AG04449 (cell line): ENCODE measurements around the gene GANAB.
A peak's percentile ranks its signal among the peaks of the same experiment; 100 is the strongest.

ENCODE experiments used
- CTCF ChIA-PET: fragments of 350-600 bp; formaldehyde crosslinking; extraction: SDS; loops from one replicate; lab custom pipeline; 2021; ENCODE audit warnings: antibody characterized with exemption; lab: Yijun Ruan, JAX
- POLR2A ChIA-PET: fragments of 400-600, 350-600 bp; formaldehyde crosslinking; extraction: SDS; loops from one replicate; lab custom pipeline; 2020; ENCODE audit warnings: antibody characterized with exemption, inconsistent platforms; lab: Yijun Ruan, JAX
- DNase-seq: peaks from one replicate; pipeline ENCODE4 v3.0.0-alpha.2; 2010; ENCODE audit warnings: low read depth, low spot score
- H3K4me3 ChIP-seq: 2 replicates; pipeline ENCODE4 v1.5.1; 2011; ENCODE audit warnings: low read depth, mild to moderate bottlenecking, control low read depth, low read length
- CTCF ChIP-seq: IDR thresholded peaks from one replicate; pipeline ENCODE4 v1.5.1; 2011; ENCODE audit warnings: mild to moderate bottlenecking, moderate library complexity, low read length, control low read depth, inconsistent platforms; ENCODE audit not compliant: insufficient read depth; ENCODE audit errors: missing control alignments

GANAB gene

DNA sequence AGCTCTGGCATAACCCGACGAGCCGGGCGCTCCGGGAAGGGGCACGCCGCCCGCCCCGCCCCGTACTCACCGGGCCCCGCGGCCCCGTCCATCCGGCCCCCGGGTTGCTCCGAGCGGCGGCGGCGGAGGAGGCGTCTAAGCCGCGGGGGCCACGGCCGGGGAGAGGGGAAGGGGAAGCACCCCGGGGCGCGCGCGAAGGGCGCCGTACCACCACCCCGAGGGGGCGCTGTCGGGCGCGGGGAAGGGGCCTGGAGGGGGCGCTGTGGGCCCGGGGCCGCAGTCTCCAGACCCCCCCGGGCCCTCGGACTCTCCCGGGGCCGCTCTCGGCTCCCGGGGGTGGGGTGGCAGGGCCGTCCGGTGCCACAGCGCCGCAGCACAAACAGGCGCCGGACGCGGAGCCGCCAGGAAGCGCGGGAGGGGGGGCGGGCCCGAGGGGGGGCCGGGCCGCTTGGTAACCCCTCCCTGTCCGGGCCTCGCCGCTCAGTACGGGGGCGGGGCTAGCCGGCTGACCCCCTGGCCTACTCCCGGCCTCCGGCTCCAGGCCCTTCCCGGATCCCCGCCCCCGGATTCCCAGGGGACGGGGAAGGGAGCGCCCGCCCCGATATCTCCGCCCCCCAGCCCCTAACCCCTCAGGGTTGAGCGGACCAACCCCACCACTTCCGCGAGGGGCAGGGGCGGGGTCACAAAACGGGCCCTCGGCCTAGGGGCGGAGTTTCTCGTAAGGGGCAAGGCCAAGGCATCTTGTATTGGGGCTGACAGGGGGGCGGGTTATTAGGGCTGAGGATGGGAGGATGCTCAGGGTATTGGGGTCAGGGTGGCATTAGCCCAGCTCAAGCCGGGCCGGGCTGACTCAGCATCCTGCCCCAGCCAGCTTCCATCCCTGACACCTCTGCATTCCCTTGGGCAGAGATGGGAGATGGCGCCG is 33.8 kb downstream of the GANAB start, which contains the start of the genes EML3 and ROM1:
Gene EML3, minus strand, starts transcription at position 410 of the 925 bp plus-strand sequence. Its CDS starts 318 bp downstream, at position 92.
Gene ROM1, plus strand, starts transcription at position 892 of the 925 bp plus-strand sequence. Its CDS starts 25 bp downstream, at position 917.
- no peak for DNase-seq
- peak; percentile 95 for TF ChIP-seq CTCF
- H3K4me3 ChIP-seq = peak within 1 kb of the TSS; percentile 75
- POLR2A ChIA-PET = interaction anchor here (0.6 to 3.0 kb wide), 5 partner anchors 9 to 213 kb away, joined by 3 to 11 read pairs (median 3); partner anchors contain the start of genes B3GAT3, C11orf98, CSKMT and MTA2
- CTCF ChIA-PET = interaction anchor here (0.6 to 12.0 kb wide), 18 partner anchors 9 to 231 kb away, joined by 3 to 95 read pairs (median 4); partner anchors contain the start of genes B3GAT3, EEF1G, LRRN4CL and MTA2

- POLR2A ChIA-PET = interaction anchor here (1.0 to 3.0 kb wide), 5 partner anchors 10 to 54 kb away, joined by 3 to 14 read pairs (median 8); partner anchors contain the start of genes B3GAT3, C11orf98, CSKMT and EEF1G
- peak overlapping the region; percentile 75 for H3K4me3 ChIP-seq
- no peak for DNase-seq
- CTCF ChIA-PET = interaction anchor here (0.6 to 12.0 kb wide), 18 partner anchors 9 to 230 kb away, joined by 3 to 95 read pairs (median 3); partner anchors contain the start of genes B3GAT3, EEF1G, LRRN4CL and MTA2
- no peak for TF ChIP-seq CTCF
These were observed 34.6 kb downstream of the GANAB start for GRCh38 chr11:62611705-62612365.

GRCh38 chr11:62610814-62611704 is 35.4 kb downstream of the GANAB start:
- ChIA-PET CTCF (interaction anchor here (0.9 to 12.0 kb wide), 17 partner anchors 10 to 229 kb away, joined by 3 to 95 read pairs (median 3); partner anchors contain the start of genes B3GAT3, EEF1G, LRRN4CL and MTA2), POLR2A (interaction anchor here (1.0 to 3.0 kb wide), 5 partner anchors 9 to 54 kb away, joined by 3 to 14 read pairs (median 8); partner anchors contain the start of genes B3GAT3, C11orf98, CSKMT and EEF1G)
- H3K4me3 ChIP-seq = peak overlapping the region; percentile 75
- no peak for DNase-seq
- no peak for TF ChIP-seq CTCF

- no peak for DNase-seq
- TF ChIP-seq CTCF = no peak
- POLR2A ChIA-PET = interaction anchor here (1.7 kb wide), 3 partner anchors 9 to 55 kb away, joined by 7 to 14 read pairs (median 8); partner anchors contain the start of genes C11orf98, CSKMT, MTA2 and TUT1
- peak overlapping the region; percentile 3; the same call in 1 of the 2 replicates for H3K4me3 ChIP-seq
- CTCF ChIA-PET = interaction anchor here (0.7 to 12.0 kb wide), 8 partner anchors 9 to 177 kb away, joined by 3 to 95 read pairs (median 7); partner anchors contain the start of genes B3GAT3, EEF1G, LRRN4CL and MTA2
These were observed 36.0 kb downstream of the GANAB start for GRCh38 chr11:62610403-62610802.

DNA sequence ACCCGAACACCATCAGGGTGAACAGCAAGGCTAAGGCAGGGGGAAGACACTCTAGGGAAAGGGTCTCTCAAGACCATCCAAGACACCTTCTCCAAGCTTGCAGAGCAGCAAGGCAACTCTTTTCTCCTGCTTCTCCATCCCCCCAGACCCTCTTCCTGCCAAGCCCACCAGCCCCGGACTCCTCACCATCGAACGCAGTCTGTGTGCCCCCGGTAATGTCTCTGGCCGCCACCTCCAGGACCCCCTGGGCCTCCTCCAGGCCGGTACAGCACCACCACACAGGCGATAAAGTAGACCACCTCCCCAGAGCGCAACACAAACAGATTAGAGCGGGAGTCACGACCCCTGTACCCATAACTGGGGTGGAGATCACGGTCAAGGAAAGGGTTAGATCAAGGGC is 37.6 kb downstream of the GANAB start:
- CTCF ChIA-PET = interaction anchor here (2.0 to 12.0 kb wide), 3 partner anchors 13 to 184 kb away, joined by 5 to 95 read pairs (median 49); partner anchors contain the start of genes B3GAT3 and TUT1
- POLR2A ChIA-PET = no interaction called here
- no peak for DNase-seq
- H3K4me3 ChIP-seq = no peak overlapping the region
- no peak for TF ChIP-seq CTCF
